HG02798 (cell line): ENCODE measurements around the gene GUCA1C.

Experiments
- ATAC-seq: cut with Tn5 transposase; IDR thresholded peaks from one replicate; pipeline ENCODE4 v1.9.1; 2021; ENCODE audit warnings: mild to moderate bottlenecking; ENCODE audit not compliant: unreplicated experiment, poor library complexity

GUCA1C gene, protein sequence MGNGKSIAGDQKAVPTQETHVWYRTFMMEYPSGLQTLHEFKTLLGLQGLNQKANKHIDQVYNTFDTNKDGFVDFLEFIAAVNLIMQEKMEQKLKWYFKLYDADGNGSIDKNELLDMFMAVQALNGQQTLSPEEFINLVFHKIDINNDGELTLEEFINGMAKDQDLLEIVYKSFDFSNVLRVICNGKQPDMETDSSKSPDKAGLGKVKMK

DNA sequence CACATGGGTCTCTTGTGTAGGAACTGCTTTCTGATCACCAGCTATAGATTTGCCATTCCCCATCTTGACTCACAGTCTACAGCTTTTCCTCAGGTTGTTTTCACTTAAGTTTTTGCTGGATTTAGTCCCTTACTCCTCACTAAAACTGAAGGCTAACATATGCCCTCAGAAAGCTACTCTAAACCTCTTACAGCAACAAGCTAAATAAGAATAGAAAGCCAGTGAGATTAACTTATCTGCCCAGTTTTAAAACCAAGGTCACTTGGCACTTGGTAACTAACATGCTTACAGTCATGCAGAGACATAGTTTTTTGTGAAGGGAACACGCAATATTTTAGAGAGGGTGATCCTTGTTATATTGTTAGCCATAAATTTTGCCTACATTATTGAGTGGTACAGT, at the start of gene GUCA1C:
Gene GUCA1C (minus strand): TSS at position 180 of the 400 bp plus-strand sequence. CDS start 117 bp downstream, at position 63.
- ATAC-seq = no peak

DNA sequence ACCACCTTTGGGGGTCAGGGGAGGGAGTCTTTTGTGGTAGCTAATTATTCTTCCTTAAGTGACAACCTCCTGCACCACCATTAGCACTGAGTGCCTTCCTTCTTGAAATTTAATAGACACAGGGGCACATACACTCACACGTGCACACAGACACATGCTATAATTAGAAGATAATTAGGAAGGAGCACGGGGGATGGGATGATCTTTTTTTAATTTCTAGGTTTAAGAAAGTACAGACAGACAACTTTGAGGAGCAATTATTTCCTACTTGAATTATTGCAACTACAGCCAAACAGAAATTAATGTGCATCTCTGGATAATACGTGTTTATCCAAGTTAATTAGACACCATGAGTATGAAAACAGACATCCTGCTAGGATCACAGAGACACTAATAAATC, 44.8 kb upstream of the GUCA1C start:
- no peak for ATAC-seq

DNA sequence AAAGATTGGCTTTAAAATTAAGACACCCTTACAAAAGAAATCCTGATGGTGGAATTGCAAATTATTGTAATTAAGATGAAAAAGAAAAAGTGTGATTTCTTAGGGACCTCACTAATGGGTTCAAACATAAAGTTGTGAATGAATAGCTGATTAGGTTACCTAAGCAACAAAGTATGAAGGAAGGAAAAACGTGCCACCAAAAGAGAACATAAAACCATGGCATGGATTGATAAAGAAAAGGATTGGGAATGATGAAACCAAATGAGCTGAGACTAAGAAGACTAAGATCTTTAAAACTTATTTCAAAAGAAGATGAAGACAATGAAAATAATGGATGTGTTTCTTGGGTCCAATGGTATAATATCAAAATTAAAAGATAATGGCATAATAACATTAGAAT, 32.2 kb upstream of the GUCA1C start:
- ATAC-seq = no peak

DNA sequence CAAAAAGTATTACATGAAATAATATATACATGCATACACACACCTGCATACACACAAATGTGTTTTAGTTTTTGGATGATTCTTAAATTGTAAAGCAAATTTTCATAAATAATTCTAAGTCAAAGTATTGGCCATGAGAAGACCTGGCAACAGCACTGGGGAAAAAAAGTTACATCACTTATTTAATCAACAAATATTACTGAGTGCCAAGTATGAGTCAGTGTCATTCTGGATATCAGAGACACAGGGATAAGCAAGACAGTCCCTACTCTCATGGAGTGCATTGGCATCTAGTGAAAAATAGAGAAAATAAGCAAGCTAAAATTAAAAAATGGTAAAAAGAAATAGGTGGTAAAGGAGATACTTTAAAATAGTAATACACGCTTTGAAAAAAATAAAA, 29.4 kb upstream of the GUCA1C start:
- ATAC-seq = no peak

DNA sequence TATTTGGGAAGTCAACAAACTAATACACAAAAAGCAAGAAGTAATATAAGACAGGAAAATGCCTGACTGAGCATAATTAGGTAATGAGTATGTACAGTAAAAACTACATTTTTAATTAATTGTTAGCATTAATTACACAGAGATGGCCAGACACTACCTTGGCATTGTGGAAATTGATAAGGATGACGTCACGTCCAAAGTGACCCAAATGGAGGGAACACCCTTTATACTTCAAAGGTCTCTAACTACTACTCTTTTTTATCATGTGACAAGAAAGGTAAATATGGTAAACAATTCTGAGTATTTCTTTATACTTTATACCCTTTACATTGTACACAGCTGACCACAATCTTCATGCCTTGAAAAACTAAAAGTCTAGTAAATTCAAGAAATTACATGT, 22.4 kb upstream of the GUCA1C start:
- ATAC-seq = no peak

DNA sequence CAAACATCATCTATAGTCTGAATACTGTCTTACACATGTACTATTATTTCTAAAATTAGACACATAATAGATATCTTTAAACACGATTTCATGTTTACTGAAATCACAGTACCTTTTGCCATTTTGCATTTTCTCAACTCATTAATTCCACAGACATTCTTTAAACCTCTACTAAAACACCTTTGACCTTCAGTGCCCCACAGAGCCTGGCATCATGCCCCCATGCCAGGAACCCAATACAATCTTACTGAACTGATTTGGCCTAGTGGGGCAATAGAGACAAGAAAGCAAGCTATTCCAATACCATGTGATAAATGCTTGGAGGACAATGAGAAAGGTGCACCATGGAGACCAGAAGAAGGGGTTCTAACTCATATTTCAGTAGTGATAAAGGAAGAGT, 19.3 kb upstream of the GUCA1C start:
- ATAC-seq = no peak

DNA sequence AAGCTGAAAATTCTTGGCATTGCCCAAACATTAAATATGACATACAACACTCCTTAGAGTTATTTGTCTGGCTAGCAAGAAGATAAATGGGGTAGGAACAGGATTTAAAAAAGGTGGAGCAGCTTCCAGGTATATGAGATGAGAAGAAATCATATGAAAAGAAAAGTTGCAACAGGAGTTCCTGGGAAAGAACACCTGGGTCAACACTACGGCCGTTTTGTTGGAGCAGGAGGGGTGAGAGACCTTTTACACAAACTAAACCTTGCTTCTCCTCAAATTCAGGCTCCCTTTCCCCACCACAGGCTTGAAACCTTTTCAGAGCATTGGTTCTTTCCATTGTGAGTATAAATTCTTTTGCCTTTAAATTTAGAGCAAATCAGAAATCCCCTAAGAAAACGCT, 18.8 kb upstream of the GUCA1C start:
- no peak for ATAC-seq

DNA sequence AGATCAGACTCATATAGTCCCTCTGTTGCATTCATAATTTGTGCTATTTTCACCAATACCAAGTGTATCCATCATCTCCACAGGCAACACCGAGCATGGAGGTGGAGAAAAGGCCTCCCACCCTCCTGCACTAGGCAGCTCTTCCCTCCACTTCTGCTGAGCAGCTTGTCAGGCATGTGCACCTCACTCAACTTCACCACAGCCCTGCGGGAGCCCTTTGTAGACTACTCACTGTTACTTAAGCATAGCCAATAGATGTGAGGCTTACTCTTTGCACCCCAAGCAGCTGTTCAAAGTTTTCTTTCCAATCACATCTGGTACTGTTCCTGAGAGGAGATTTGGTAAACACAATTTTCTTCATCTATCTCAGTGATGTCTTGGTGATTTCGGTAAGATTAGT, 16.9 kb upstream of the GUCA1C start:
- no peak for ATAC-seq

DNA sequence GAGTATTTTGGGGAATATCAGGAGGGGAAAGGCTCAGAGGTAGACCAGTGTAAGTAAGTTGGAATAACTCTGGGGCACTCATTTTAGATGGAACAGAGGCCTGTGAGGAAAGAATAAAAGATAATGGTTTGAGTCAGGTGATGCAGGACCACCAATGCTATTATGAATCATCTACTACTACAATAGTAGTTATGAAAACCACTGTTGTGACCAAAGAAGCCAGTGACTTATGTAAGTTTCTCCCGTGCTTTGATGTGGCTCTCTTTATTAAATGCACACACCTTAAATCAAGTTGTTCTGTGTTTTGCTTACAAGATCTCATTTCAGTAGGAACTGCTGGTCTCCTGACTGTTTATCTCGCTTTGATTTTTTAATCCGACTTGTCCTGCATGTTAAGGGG, 13.1 kb upstream of the GUCA1C start:
- ATAC-seq = no peak

DNA sequence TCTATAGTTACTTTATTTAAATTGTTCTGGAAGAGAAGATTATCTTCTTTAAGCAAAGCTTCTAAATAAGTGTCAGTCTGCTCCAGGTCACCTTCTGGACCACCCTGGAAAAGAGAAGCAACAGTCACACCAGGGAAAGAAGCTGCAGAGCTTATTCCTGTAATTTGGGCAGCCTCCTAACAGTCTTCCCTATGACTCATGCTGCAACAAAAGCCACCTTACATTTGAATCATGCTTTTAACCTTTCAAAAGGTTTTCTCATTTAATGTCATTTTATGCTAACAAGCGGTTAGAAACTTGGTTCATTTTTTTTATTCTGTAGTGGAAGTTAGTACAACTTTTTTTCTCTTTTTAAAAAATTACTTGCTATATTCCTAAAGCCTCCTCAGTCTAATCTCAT, 5.3 kb upstream of the GUCA1C start:
- no peak for ATAC-seq

DNA sequence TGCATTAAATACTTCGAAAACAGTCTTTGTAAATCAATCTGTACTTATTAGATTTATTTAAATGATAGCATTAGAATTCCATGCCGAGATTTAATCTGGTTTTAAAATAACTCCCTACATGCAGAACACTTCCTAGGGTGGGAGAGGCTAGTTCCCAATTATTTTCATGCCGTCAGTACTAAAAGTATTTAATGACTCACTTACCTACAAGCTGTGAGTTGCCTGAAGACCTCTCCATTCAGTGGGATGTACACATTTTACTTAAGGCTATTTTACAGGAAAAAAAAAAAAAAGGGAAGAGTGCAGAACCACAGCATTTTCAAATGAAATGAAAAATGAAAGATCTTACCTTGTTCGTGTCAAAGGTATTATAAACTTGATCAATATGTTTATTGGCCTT, 469 bp downstream of the GUCA1C start:
- no peak for ATAC-seq

DNA sequence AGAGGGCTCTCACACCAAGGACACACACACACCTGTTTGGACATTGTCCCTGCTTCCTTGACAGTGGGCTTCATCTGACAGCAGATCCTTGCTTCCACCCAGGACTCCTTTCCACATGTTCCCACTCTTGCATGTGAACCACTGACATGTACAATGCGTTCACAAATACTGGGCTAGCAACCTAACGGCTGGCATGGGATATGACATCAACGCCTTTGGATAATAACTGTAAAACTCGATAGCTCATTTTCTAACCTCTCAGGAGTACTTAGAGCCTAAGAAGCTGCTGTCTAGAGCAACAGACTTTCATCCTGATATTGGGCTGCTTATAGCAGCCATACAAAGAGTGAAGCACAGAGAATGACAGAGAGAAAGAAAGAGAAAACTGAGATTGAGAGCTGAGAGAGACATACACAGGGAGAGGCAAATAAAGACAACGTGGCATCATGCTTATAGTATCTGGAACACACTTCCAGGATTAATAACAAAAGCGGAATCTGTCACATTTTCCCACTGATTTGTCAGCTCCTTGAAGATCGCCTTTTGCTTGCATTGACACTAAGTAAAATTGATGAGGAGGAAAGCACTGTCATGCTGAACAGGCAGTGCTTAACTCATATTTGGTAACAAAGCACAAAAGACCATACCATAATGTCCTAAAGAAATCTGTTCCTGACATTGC, 1.7 kb downstream of the GUCA1C start:
- ATAC-seq = no peak

DNA sequence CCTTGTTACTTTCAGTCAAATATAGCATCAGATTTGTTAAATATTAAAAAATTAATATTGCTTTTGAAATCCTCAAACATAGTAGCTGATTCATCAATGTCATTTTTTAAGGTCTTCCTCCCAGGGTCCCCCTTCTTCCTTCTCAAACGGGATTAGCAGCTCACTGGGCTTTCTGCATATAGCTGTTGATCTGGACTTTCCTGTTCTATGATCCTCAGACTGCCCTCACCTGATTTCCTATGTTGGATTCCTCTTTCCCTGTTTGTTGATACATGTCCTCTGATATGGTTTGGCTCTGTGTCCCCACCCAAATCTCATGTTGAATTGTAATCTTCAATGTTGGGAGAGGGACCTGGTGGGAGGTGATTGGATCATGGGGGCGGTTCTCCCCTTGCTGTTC, 5.8 kb downstream of the GUCA1C start:
- no peak for ATAC-seq

DNA sequence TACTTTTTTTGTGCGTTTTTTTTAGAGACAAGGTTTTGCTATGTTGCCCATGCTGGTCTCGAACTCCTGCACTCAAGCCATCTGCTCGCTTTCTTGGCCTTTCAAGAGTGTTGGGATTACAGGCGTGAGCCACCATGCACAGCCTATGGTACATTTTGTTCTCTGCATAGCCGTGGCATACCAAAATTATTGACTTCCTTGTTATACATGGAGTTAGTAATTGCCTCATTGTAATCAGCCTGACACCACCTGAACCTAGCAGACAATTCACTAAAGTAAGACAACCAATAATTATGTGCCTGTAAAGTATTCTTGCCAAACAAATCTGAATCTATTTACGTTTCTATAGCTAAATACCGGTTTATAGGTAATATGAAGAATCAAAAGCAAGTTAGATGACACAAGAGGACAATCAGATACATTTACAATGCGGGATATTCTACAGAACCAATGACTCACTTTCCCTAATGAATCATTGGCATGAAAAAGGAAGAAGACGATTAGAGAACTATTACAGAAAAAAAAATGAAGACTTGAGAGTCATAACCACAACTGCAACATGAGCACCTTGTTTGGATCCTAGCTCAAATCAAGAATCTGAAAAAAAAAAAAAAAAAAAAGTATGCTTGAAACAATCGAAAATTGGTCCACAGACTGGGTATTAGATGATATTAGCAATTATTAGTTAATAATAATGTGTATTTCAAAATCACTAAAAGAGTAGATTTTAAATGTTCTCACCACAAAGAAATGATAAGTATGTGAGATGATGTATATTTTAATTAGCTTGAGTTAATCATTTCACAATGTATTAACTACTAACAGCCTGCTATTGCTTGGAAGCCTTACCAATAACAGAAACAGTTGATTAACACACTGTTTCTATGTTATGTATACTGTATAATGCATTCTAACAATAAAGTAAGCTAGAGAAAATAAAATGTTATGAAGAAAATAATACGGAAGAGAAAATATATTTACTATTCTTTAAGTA, 7.1 kb downstream of the GUCA1C start:
- ATAC-seq = no peak

DNA sequence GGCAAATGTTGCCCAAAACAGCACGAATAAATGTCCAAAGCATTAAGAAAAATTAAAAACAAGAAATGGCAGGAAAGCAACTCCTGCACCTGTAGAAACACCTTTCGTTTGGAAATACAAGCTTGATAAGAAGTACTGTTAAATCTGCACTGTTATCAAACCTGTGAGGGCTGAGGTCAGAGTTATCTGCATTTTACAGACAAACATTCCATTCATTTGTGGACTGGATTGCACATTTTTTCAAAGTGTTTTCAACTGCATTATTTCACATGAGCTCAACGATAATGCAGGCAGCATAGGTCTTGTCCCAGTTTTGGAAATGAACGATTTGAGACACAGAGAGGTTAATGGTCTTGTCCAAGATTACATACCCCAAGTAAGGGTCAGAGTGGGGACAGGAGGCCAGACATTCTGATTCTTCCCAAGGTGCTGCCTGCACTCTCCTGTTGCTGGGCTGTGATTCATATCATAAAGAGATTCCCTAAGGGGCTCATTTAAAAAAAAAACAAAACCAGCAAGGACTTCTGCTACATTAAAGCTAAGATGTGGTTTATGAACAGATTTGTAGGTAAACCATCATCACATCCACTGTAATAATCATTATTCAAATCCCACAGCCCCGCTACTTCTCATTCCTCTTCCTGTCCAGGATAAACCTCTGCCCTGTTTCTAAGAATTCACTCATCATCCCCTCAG, 13.0 kb downstream of the GUCA1C start:
- no peak for ATAC-seq

DNA sequence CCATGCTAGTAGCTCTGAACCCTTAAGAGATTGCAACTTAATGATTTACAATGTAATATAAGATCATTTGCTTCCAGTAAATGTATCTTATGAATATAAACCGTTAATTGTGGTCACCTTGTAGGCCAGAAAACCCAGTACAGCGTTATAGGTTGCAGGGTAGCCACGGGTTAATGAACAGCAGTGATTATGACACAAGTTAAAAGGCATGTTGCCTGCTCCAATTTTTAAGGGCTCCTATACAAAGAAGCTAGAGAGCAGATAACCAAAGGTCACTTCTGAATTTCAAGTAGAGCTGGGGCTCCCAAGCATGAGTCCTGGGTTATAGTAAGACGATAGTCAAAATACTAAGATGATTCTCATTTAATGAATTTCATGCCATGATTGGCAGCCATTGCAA, 13.5 kb downstream of the GUCA1C start:
- ATAC-seq = no peak

DNA sequence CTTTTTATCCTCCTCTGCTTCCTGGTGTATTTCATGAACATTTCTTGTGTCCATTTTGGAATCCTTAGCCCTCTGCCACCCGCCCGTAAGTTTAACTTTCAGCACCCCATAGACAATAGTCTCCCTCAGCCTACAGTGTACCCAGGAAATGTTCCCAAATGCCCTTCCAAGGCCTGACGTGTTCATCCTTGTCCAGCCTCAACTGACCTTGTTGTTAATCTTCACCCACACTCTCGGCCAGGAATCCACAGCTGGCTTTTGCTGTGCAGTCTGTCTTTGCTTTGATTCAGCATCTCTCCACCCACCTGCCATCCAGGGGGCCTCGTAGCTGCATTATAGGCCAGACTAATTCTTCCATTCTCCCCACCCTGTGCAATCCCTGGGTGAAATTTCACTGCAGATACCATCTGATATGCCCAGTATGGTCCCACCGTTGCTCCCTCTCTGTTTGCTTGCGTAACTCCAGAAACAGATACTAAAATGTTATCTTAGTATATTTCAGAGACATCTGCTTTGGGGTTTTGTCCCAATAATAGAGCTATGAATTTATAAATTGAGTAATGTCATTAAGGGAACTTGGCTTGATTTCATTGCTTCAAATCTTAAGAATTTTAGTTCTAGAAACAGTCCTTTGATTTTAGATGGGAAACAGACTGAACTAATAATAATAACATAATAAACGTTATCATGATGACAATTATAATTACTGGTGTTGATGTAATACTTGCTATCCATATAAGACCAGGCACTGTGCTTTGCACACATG, 16.6 kb downstream of the GUCA1C start:
- ATAC-seq = no peak

DNA sequence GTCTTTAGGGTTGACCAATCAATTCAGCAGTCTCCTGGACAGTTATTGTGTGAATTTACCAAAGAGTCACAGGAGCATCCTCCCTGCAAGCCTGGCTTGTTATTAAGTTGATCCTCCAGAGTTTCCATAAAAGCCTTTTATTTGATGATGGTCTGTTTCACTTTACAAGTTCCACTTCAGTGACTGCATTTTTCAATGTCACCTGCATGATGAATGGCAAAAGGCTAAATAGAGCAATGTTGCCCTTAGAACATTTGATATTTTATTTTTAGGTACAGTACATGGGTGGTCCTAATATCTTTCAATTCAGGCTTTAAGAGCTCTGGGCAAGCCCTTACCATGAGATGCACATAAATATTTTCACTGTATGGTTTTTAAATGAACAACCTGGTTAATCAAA, 22.6 kb downstream of the GUCA1C start:
- ATAC-seq = no peak

DNA sequence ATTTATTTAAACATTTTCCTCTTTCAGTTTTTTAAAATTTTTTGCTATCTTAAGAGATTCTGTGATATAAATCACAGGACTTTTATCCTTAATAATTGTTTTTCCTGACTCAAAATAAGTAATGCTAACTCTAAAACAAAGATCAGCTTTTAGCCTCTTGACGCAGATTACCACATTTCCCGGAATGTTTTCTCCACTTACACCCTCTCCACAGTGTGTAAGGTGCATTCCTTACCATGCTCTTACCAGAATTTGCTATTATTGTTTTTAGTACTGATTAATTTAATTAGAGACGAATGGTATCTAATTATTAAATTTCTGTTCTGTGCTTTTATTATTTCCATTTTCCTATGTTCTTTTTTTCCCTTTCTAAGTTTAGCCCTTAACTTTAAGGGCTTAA, 34.8 kb downstream of the GUCA1C start:
- ATAC-seq = no peak
